Endothelial cell of umbilical vein (primary cell): ENCODE measurements around the gene DPH7. TPM values are rescaled to one million over a fixed set of nuclear protein-coding genes. Genes with fewer than 3 reads are reported as not detected.

Experiments used
- BruUV-seq: library from RNA; stranded (reverse); fragments of 400-500 nt; replicated peaks from 2 replicates; lab custom pipeline; 2021; lab: Mats Ljungman, UMichigan
- CTCF ChIA-PET: fragments of 300-600, 350-600 bp; sonication (Branson Sonifier 250); formaldehyde crosslinking; loops from one replicate; lab custom pipeline; 2021; ENCODE audit warnings: antibody characterized with exemption, inconsistent platforms; lab: Charles Lee
- POLR2A ChIA-PET: fragments of 300-600, 350-600 bp; sonication (Branson Sonifier 250); formaldehyde crosslinking; loops from one replicate; lab custom pipeline; 2021; ENCODE audit warnings: antibody characterized with exemption, inconsistent platforms; lab: Charles Lee
- DNase-seq: peaks from one replicate; pipeline ENCODE4 v3.0.0-alpha.2; 2011; ENCODE audit warnings: low read depth, low spot score
- FAIRE-seq: peaks from 2 replicates; lab custom pipeline; 2011; peaks lifted over from hg19 to GRCh38; lab: Jason Lieb, UNC
- H2AFZ ChIP-seq: 2 replicates; pipeline ENCODE4 v1.6.0; 2012; ENCODE audit warnings: low read depth, low read length, control low read depth, inconsistent platforms
- H3K27ac ChIP-seq: 2 replicates; pipeline ENCODE4 v1.5.1; 2011; ENCODE audit warnings: low read depth, mild to moderate bottlenecking, control low read depth, low read length, moderate library complexity; ENCODE audit not compliant: insufficient read depth
- H3K27me3 ChIP-seq, 2 experiments: 2 replicates each; pipeline versions ENCODE4 v1.6.0 to v1.6.1; 2011; ENCODE audit warnings: low read length in 2 of 2, mixed read lengths in 1 of 2; ENCODE audit not compliant: control insufficient read depth in 2 of 2, insufficient read depth in 2 of 2
- H3K36me3 ChIP-seq, 2 experiments: 2 replicates in 1 of 2; 3 replicates in 1 of 2; pipeline ENCODE4 v1.5.1; 2011; ENCODE audit warnings: low read length in 2 of 2, mild to moderate bottlenecking in 1 of 2, moderate library complexity in 1 of 2; ENCODE audit not compliant: control insufficient read depth in 2 of 2, insufficient read depth in 2 of 2; ENCODE audit errors: extremely low read depth in 1 of 2
- H3K4me1 ChIP-seq: 3 replicates; pipeline ENCODE4 v1.5.1; 2011; ENCODE audit warnings: mild to moderate bottlenecking, low read length; ENCODE audit not compliant: control insufficient read depth, insufficient read depth; ENCODE audit errors: extremely low read depth
- H3K4me2 ChIP-seq: 2 replicates; pipeline ENCODE4 v1.6.1; 2011; ENCODE audit warnings: low read length, control low read depth, mixed read lengths; ENCODE audit not compliant: insufficient read depth
- H3K4me3 ChIP-seq, 3 experiments: fragments of 200-600 bp in 1 of 3; sonication (generic), shearing (Covaris generic) in 1 of 3; replicated peaks in 1 of 3; 2 replicates each; pipeline ENCODE4 v1.5.1; 2011 to 2016; ENCODE audit warnings: control low read depth in 3 of 3, low read length in 3 of 3, mild to moderate bottlenecking in 2 of 3, inconsistent platforms in 1 of 3, low read depth in 1 of 3, moderate library complexity in 1 of 3; ENCODE audit not compliant: insufficient read depth in 1 of 3
- H3K79me2 ChIP-seq: 2 replicates; pipeline ENCODE4 v1.6.0; 2012; ENCODE audit warnings: low read length, inconsistent platforms; ENCODE audit not compliant: control insufficient read depth, insufficient read depth
- H3K9ac ChIP-seq: replicated peaks from 2 replicates; pipeline ENCODE3; 2011; ENCODE audit warnings: low read length, control low read depth; ENCODE audit not compliant: insufficient read depth; ENCODE audit errors: extremely low read depth
- H3K9me1 ChIP-seq: replicated peaks from 3 replicates; pipeline ENCODE4 v1.6.0; 2011; ENCODE audit warnings: mild to moderate bottlenecking, low read length; ENCODE audit not compliant: control insufficient read depth, insufficient read depth; ENCODE audit errors: extremely low read depth
- H3K9me3 ChIP-seq: replicated peaks from 2 replicates; pipeline ENCODE4 v1.5.1; 2012; ENCODE audit warnings: low read length, inconsistent platforms; ENCODE audit not compliant: control insufficient read depth, insufficient read depth
- H4K20me1 ChIP-seq: replicated peaks from 2 replicates; pipeline ENCODE3; 2011; ENCODE audit warnings: mild to moderate bottlenecking, low read length; ENCODE audit not compliant: control insufficient read depth, insufficient read depth; ENCODE audit errors: extremely low read depth
- CTCF ChIP-seq, 2 donors: IDR thresholded peaks; 1 replicate in 1 of 2; 2 replicates in 1 of 2; pipeline ENCODE4 v1.5.1; 2011; ENCODE audit warnings: low read length in 2 of 2, mild to moderate bottlenecking in 2 of 2, moderate library complexity in 2 of 2, control low read depth in 1 of 2, inconsistent platforms in 1 of 2, low read depth in 1 of 2; ENCODE audit not compliant: insufficient read depth in 1 of 2; ENCODE audit errors: extremely low read depth in 1 of 2
- EZH2 ChIP-seq: IDR thresholded peaks from 2 replicates; pipeline ENCODE4 v1.6.1; 2012; ENCODE audit warnings: borderline replicate concordance, low read depth, mild to moderate bottlenecking, moderate library complexity, low read length, inconsistent platforms; ENCODE audit not compliant: severe bottlenecking
- FOS ChIP-seq: IDR thresholded peaks from 2 replicates; pipeline ENCODE4 v1.6.1; 2011; ENCODE audit warnings: mild to moderate bottlenecking, low read length, moderate library complexity, borderline replicate concordance; ENCODE audit not compliant: insufficient read depth
- GATA2 ChIP-seq: IDR thresholded peaks from 2 replicates; pipeline ENCODE4 v1.7.0; 2011; ENCODE audit warnings: low read depth, mild to moderate bottlenecking, moderate library complexity, mixed read lengths, low read length; ENCODE audit not compliant: insufficient read length, insufficient read depth
- JUN ChIP-seq: IDR thresholded peaks from 2 replicates; pipeline ENCODE4 v1.6.1; 2011; ENCODE audit warnings: borderline replicate concordance, low read depth; ENCODE audit not compliant: insufficient read length, insufficient read depth
- MAX ChIP-seq: IDR thresholded peaks from 2 replicates; pipeline ENCODE4 v1.6.1; 2011; ENCODE audit not compliant: insufficient read depth, insufficient read length
- MYC ChIP-seq: IDR thresholded peaks from one replicate; pipeline ENCODE4 v1.6.1; 2011; ENCODE audit warnings: mild to moderate bottlenecking, low read depth, low read length
- POLR2A ChIP-seq: IDR thresholded peaks from 2 replicates; pipeline ENCODE4 v1.6.1; 2012; ENCODE audit warnings: low read depth, mild to moderate bottlenecking, control low read depth, low read length
- POLR2AphosphoS5 ChIP-seq: IDR thresholded peaks from 2 replicates; pipeline ENCODE4 v1.6.1; 2012; ENCODE audit warnings: low read depth, mild to moderate bottlenecking, control low read depth, low read length, moderate library complexity; ENCODE audit not compliant: insufficient read depth
- dilution Hi-C: fragments of 300-500 bp; cut with MboI; formaldehyde crosslinking; loops from one replicate; pipeline ENCODE4 v1.15.0; 2019; ENCODE audit warnings: low sequenced_read_pairs; ENCODE audit not compliant: extremely low pct_ligation_motif_present
- intact Hi-C: fragments of 100-400 bp; cut with micrococcal nuclease; formaldehyde crosslinking; loops from one replicate; pipeline ENCODE4 v1.10.0; 2022
- polyA plus RNA-seq, 4 experiments: library from polyadenylated mRNA; depleted of rRNA in 3 of 4; stranded (reverse) in 3 of 4; unstranded in 1 of 4; fragments of >200 nt; gene quantifications; 2 replicates each; pipeline versions ENCODE4 v1.2.1 to v1.2.3, GENCODE V29; 2011 to 2012; ENCODE audit warnings: missing spikeins in 1 of 4
- total RNA-seq: library from RNA; stranded (reverse); gene quantifications from 2 replicates; pipeline ENCODE4 v1.2.3, GENCODE V29; 2021

Gene DPH7
- total and polyA plus RNA-seq, 2 donors (not counting 3 experiments of a cell fraction or from before 2014, with no cell fraction given) = 41.8 to 43.2 TPM

GRCh38 chr9:137545123-137545522 is 33.6 kb downstream of the DPH7 start:
- no peaks in the 10 kb centered on the region for H3K36me3 ChIP-seq
- no peak overlapping the region for H3K9ac ChIP-seq
- H3K27ac ChIP-seq = no peak overlapping the region
- no peak for TF ChIP-seq MAX
- TF ChIP-seq FOS = no peak
- TF ChIP-seq POLR2A = no peak
- TF ChIP-seq POLR2AphosphoS5 = no peak
- TF ChIP-seq GATA2 = no peak
- TF ChIP-seq CTCF (IDR thresholded peaks at IDR 0.05; ENCODE audit: extremely low read depth in 1 of 2, insufficient read depth in 1 of 2, low read depth in 1 of 2, low read length in 2 of 2) = no peak
- TF ChIP-seq JUN = no peak
- TF ChIP-seq MYC = no peak
- TF ChIP-seq EZH2 = no peak
- H3K27me3 ChIP-seq = no peaks in the 10 kb centered on the region
- no peaks in the 10 kb centered on the region for H3K9me1 ChIP-seq
- H3K4me1 ChIP-seq = no peaks in the 10 kb centered on the region
- no peaks in the 10 kb centered on the region for H3K79me2 ChIP-seq
- DNase-seq = no peak
- no TSS peak for BruUV-seq
- no peaks in the 10 kb centered on the region for H4K20me1 ChIP-seq
- ChIA-PET CTCF (interaction anchor here (2.6 kb wide), 1 partner anchor 10 kb away, joined by 16 read pairs; no protein-coding TSS in a partner anchor), POLR2A (no interaction called here)
- H3K4me3 ChIP-seq = no peak overlapping the region
- no peak overlapping the region for H2AFZ ChIP-seq
- H3K9me3 ChIP-seq = no peaks in the 10 kb centered on the region
- no peak for FAIRE-seq
- intact Hi-C loops (no loop called here), dilution Hi-C loops (no loop called here)
- H3K4me2 ChIP-seq = no peak overlapping the region
